ENCODE data around the gene SAFB2. TPM values are rescaled to one million over a fixed set of nuclear protein-coding genes. Genes with fewer than 3 reads are reported as not detected.

Gene SAFB2
- polyA plus RNA-seq = 10 to 100 TPM; 27.5 to 43.7 TPM

GRCh38 chr19:5622465-5623396, at the start of gene SAFB2, which contains the start of gene SAFB:
TSS of gene SAFB2 (minus strand) at chr19:5622776. CDS start at chr19:5622715, 61 bp downstream.
TSS of gene SAFB (plus strand) at chr19:5623083. CDS start at chr19:5623206, 123 bp downstream.
- Histone ChIP-seq H3K36me3 (ENCODE audit: control insufficient read depth in 2 of 2, insufficient read depth in 2 of 2, low read length in 1 of 2) (peaks cover 9 to 23% of the 10 kb centered on the region in 2 donors), H3K4me3 (ENCODE audit: low read depth in 1 of 2, low read length in 2 of 2) (peak within 1 kb of the TSS; percentile 92 to 93), H3K9me3 (ENCODE audit: control insufficient read depth in 2 of 2, insufficient read depth in 1 of 2, low read depth in 1 of 2, low read length in 1 of 2) (no peaks in the 10 kb centered on the region), H3K4me1 (ENCODE audit: control insufficient read depth in 2 of 2, insufficient read depth in 2 of 2, low read length in 1 of 2) (peaks cover 5 to 14% of the 10 kb centered on the region in 2 donors), H3K27me3 (ENCODE audit: control insufficient read depth in 1 of 2, insufficient read depth in 2 of 2, low read length in 2 of 2) (no peaks in the 10 kb centered on the region), H3K27ac (ENCODE audit: low read depth in 2 of 2, low read length in 1 of 2) (peak within 1 kb of the TSS; percentile 98)
- 0% methylated on average over 105 to 116 of the region's 116 CpGs for WGBS, 2 donors

GRCh38 chr19:5671600-5671999, 49.0 kb upstream of the SAFB2 start:
- H3K27me3 ChIP-seq (ENCODE audit: control insufficient read depth in 1 of 2, insufficient read depth in 2 of 2, low read length in 2 of 2) = no peaks in the 10 kb centered on the region
- H3K4me1 ChIP-seq (ENCODE audit: control insufficient read depth in 2 of 2, insufficient read depth in 2 of 2, low read length in 1 of 2) = no peaks in the 10 kb centered on the region
- 75 to 83% methylated on average over 7 of the region's 7 CpGs for WGBS, 2 donors
- H3K27ac ChIP-seq (ENCODE audit: low read depth in 2 of 2, low read length in 1 of 2) = no peak overlapping the region
- H3K9me3 ChIP-seq (ENCODE audit: control insufficient read depth in 2 of 2, insufficient read depth in 1 of 2, low read depth in 1 of 2, low read length in 1 of 2) = no peaks in the 10 kb centered on the region
- peaks cover 16 to 30% of the 10 kb centered on the region in 2 donors for H3K36me3 ChIP-seq (ENCODE audit: control insufficient read depth in 2 of 2, insufficient read depth in 2 of 2, low read length in 1 of 2)
- no peak overlapping the region for H3K4me3 ChIP-seq (ENCODE audit: low read depth in 1 of 2, low read length in 2 of 2)

- peaks cover 21 to 41% of the 10 kb centered on the region in 2 donors for H3K36me3 ChIP-seq (ENCODE audit: control insufficient read depth in 2 of 2, insufficient read depth in 2 of 2, low read length in 1 of 2)
- no peaks in the 10 kb centered on the region for H3K27me3 ChIP-seq (ENCODE audit: control insufficient read depth in 1 of 2, insufficient read depth in 2 of 2, low read length in 2 of 2)
- H3K9me3 ChIP-seq (ENCODE audit: control insufficient read depth in 2 of 2, insufficient read depth in 1 of 2, low read depth in 1 of 2, low read length in 1 of 2) = no peaks in the 10 kb centered on the region
- WGBS, 2 donors = 84 to 88% methylated on average over 11 of the region's 11 CpGs
- no peak overlapping the region for H3K27ac ChIP-seq (ENCODE audit: low read depth in 2 of 2, low read length in 1 of 2)
- H3K4me1 ChIP-seq (ENCODE audit: control insufficient read depth in 2 of 2, insufficient read depth in 2 of 2, low read length in 1 of 2) = no peaks in the 10 kb centered on the region
- H3K4me3 ChIP-seq (ENCODE audit: low read depth in 1 of 2, low read length in 2 of 2) = no peak overlapping the region
Observed at GRCh38 chr19:5669212-5669611, 46.6 kb upstream of the SAFB2 start.

DNA sequence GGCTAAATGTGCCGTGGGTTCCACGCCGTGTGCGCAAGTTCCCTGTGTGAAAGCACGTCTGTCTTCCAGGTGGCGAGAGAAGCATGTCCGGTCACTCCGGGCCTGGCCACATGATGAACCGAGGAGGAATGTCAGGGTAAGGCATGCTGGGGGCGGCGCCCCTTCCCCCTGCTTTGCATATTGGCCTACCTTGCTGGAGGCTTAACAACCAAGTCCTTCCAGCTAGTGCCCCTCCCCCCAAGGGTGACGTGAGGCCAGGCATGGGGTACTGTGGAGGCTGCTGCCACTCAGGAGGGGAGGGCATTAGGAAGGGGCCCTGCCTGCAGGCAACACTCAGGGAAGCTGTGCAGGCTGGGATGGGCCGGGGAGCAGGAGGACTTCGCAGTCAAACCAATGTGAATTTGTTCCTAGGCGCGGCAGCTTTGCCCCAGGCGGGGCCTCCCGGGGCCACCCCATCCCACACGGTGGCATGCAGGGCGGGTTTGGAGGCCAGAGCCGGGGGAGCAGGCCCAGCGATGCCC, 45.2 kb upstream of the SAFB2 start:
- Histone ChIP-seq H3K9me3 (ENCODE audit: control insufficient read depth in 2 of 2, insufficient read depth in 1 of 2, low read depth in 1 of 2, low read length in 1 of 2) (no peaks in the 10 kb centered on the region), H3K27me3 (ENCODE audit: control insufficient read depth in 1 of 2, insufficient read depth in 2 of 2, low read length in 2 of 2) (no peaks in the 10 kb centered on the region), H3K36me3 (ENCODE audit: control insufficient read depth in 2 of 2, insufficient read depth in 2 of 2, low read length in 1 of 2) (peaks cover 26 to 50% of the 10 kb centered on the region in 2 donors), H3K4me1 (ENCODE audit: control insufficient read depth in 2 of 2, insufficient read depth in 2 of 2, low read length in 1 of 2) (no peaks in the 10 kb centered on the region), H3K4me3 (ENCODE audit: low read depth in 1 of 2, low read length in 2 of 2) (no peak overlapping the region), H3K27ac (ENCODE audit: low read depth in 2 of 2, low read length in 1 of 2) (no peak overlapping the region)
- WGBS, 2 donors = 83 to 85% methylated on average over 22 of the region's 22 CpGs

GRCh38 chr19:5666921-5667610, 44.5 kb upstream of the SAFB2 start:
- Histone ChIP-seq H3K4me3 (ENCODE audit: low read depth in 1 of 2, low read length in 2 of 2) (no peak overlapping the region), H3K9me3 (ENCODE audit: control insufficient read depth in 2 of 2, insufficient read depth in 1 of 2, low read depth in 1 of 2, low read length in 1 of 2) (no peaks in the 10 kb centered on the region), H3K27ac (ENCODE audit: low read depth in 2 of 2, low read length in 1 of 2) (no peak overlapping the region), H3K4me1 (ENCODE audit: control insufficient read depth in 2 of 2, insufficient read depth in 2 of 2, low read length in 1 of 2) (no peaks in the 10 kb centered on the region), H3K36me3 (ENCODE audit: control insufficient read depth in 2 of 2, insufficient read depth in 2 of 2, low read length in 1 of 2) (peaks cover 26 to 49% of the 10 kb centered on the region in 2 donors), H3K27me3 (ENCODE audit: control insufficient read depth in 1 of 2, insufficient read depth in 2 of 2, low read length in 2 of 2) (no peaks in the 10 kb centered on the region)
- WGBS, 2 donors = 91 to 92% methylated on average over 26 of the region's 26 CpGs

DNA sequence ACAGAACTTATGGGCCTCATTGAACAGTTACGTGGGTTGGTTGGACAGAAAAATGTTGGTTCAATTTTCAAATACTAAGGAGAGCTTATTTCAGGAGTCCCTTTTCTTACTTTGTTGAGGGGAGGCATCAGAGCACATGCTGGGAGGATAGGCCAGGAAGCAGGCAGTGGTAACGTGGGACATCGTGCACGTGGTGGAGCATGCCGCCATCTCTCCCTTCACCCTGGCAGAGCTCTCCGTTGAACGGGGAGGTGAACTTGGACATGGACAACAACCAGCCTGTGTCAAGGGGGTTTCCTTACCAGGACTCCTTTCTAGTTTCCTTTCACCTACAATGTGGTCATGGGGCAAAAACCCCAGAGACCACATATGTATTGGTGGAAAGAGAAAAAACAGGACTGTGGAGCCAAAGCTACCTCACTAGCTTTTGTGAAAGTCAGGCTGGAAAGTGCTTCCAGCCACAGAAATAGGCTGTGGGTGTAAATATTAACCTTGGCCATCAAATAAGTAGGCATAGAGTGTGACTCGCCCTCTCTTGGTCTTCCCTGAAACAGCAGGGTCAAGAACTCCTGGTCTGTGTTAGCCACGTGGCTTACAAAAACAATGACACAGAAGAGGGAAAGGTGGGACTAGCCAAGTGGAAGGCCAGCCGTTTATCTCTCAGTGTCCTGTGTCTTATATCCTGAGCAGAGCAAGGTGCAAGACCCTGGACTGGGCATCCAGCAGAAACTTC, 43.4 kb upstream of the SAFB2 start:
- WGBS, 2 donors = 72 to 74% methylated on average over 10 of the region's 10 CpGs
- Histone ChIP-seq H3K36me3 (ENCODE audit: control insufficient read depth in 2 of 2, insufficient read depth in 2 of 2, low read length in 1 of 2) (peaks cover 33 to 52% of the 10 kb centered on the region in 2 donors), H3K4me1 (ENCODE audit: control insufficient read depth in 2 of 2, insufficient read depth in 2 of 2, low read length in 1 of 2) (no peaks in the 10 kb centered on the region), H3K4me3 (ENCODE audit: low read depth in 1 of 2, low read length in 2 of 2) (no peak overlapping the region), H3K27ac (ENCODE audit: low read depth in 2 of 2, low read length in 1 of 2) (no peak overlapping the region), H3K9me3 (ENCODE audit: control insufficient read depth in 2 of 2, insufficient read depth in 1 of 2, low read depth in 1 of 2, low read length in 1 of 2) (no peaks in the 10 kb centered on the region), H3K27me3 (ENCODE audit: control insufficient read depth in 1 of 2, insufficient read depth in 2 of 2, low read length in 2 of 2) (no peaks in the 10 kb centered on the region)

DNA sequence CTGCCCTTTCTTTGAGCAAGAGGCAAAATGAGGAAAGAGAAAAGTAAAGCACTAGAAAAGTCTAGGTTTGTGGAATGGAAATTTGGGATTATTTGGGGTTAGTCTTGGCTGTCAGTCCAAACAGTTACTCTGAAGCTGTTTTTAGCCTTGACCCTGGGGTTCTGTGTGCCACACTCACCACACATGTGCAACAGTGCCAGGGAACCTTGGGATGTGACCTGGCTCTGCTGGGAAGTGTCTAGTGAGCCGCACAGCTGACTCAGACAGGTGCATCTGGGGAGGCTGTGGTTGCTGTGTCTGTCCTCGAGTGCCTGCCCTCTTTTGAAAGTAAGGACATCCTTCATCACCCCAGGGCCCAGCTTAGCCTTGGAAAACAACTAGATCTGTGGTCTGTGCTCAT, 41.9 kb upstream of the SAFB2 start:
- H3K4me3 ChIP-seq (ENCODE audit: low read depth in 1 of 2, low read length in 2 of 2) = no peak overlapping the region
- H3K9me3 ChIP-seq (ENCODE audit: control insufficient read depth in 2 of 2, insufficient read depth in 1 of 2, low read depth in 1 of 2, low read length in 1 of 2) = no peaks in the 10 kb centered on the region
- H3K4me1 ChIP-seq (ENCODE audit: control insufficient read depth in 2 of 2, insufficient read depth in 2 of 2, low read length in 1 of 2) = no peaks in the 10 kb centered on the region
- no peaks in the 10 kb centered on the region for H3K27me3 ChIP-seq (ENCODE audit: control insufficient read depth in 1 of 2, insufficient read depth in 2 of 2, low read length in 2 of 2)
- peaks cover 32 to 57% of the 10 kb centered on the region in 2 donors for H3K36me3 ChIP-seq (ENCODE audit: control insufficient read depth in 2 of 2, insufficient read depth in 2 of 2, low read length in 1 of 2)
- 74 to 80% methylated on average over 2 of the region's 2 CpGs for WGBS, 2 donors
- H3K27ac ChIP-seq (ENCODE audit: low read depth in 2 of 2, low read length in 1 of 2) = no peak overlapping the region

DNA sequence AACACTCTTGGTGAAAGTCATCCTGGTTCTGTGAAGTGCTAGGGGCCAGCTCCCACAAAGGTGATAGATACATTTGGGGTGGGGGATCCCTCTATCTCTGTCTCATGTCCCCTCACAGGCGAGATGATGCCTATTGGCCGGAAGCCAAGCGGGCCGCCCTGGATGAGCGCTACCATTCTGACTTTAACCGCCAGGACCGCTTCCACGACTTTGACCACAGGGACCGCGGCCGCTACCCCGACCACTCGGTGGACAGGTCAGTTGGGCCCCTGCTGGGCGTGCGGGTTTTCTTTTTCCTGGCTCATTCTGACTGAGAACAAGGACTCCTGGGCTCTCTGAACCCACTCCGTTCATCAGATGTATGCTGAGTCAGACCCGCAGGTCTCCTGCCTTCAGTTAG, 41.3 kb upstream of the SAFB2 start:
- no peaks in the 10 kb centered on the region for H3K27me3 ChIP-seq (ENCODE audit: control insufficient read depth in 1 of 2, insufficient read depth in 2 of 2, low read length in 2 of 2)
- WGBS, 2 donors = 93 to 94% methylated on average over 17 of the region's 17 CpGs
- H3K27ac ChIP-seq (ENCODE audit: low read depth in 2 of 2, low read length in 1 of 2) = no peak overlapping the region
- H3K4me3 ChIP-seq (ENCODE audit: low read depth in 1 of 2, low read length in 2 of 2) = no peak overlapping the region
- peaks cover 28 to 51% of the 10 kb centered on the region in 2 donors for H3K36me3 ChIP-seq (ENCODE audit: control insufficient read depth in 2 of 2, insufficient read depth in 2 of 2, low read length in 1 of 2)
- no peaks in the 10 kb centered on the region for H3K4me1 ChIP-seq (ENCODE audit: control insufficient read depth in 2 of 2, insufficient read depth in 2 of 2, low read length in 1 of 2)
- no peaks in the 10 kb centered on the region for H3K9me3 ChIP-seq (ENCODE audit: control insufficient read depth in 2 of 2, insufficient read depth in 1 of 2, low read depth in 1 of 2, low read length in 1 of 2)

GRCh38 chr19:5661483-5661882, 38.9 kb upstream of the SAFB2 start:
- Histone ChIP-seq H3K27me3 (ENCODE audit: control insufficient read depth in 1 of 2, insufficient read depth in 2 of 2, low read length in 2 of 2) (no peaks in the 10 kb centered on the region), H3K27ac (ENCODE audit: low read depth in 2 of 2, low read length in 1 of 2) (no peak overlapping the region), H3K9me3 (ENCODE audit: control insufficient read depth in 2 of 2, insufficient read depth in 1 of 2, low read depth in 1 of 2, low read length in 1 of 2) (no peaks in the 10 kb centered on the region), H3K4me1 (ENCODE audit: control insufficient read depth in 2 of 2, insufficient read depth in 2 of 2, low read length in 1 of 2) (no peaks in the 10 kb centered on the region), H3K36me3 (ENCODE audit: control insufficient read depth in 2 of 2, insufficient read depth in 2 of 2, low read length in 1 of 2) (peaks cover 17 to 46% of the 10 kb centered on the region in 2 donors), H3K4me3 (ENCODE audit: low read depth in 1 of 2, low read length in 2 of 2) (no peak overlapping the region)
- WGBS, 2 donors = 98 to 99% methylated on average over 42 of the region's 42 CpGs
